ENCODE measurements around the gene KCNIP4.

GRCh38 chr4:21921526-21922180 lies 26.9 kb downstream of the KCNIP4 start:
- no peak for TF ChIP-seq CTCF (IDR thresholded peaks at IDR 0.05)
- TF ChIP-seq POLR2A (IDR thresholded peaks at IDR 0.05), result no peak
